ENCODE results near the gene ZNF276.
A peak's percentile ranks its signal among the peaks of the same experiment; 100 is the strongest.

ZNF276 gene

DNA sequence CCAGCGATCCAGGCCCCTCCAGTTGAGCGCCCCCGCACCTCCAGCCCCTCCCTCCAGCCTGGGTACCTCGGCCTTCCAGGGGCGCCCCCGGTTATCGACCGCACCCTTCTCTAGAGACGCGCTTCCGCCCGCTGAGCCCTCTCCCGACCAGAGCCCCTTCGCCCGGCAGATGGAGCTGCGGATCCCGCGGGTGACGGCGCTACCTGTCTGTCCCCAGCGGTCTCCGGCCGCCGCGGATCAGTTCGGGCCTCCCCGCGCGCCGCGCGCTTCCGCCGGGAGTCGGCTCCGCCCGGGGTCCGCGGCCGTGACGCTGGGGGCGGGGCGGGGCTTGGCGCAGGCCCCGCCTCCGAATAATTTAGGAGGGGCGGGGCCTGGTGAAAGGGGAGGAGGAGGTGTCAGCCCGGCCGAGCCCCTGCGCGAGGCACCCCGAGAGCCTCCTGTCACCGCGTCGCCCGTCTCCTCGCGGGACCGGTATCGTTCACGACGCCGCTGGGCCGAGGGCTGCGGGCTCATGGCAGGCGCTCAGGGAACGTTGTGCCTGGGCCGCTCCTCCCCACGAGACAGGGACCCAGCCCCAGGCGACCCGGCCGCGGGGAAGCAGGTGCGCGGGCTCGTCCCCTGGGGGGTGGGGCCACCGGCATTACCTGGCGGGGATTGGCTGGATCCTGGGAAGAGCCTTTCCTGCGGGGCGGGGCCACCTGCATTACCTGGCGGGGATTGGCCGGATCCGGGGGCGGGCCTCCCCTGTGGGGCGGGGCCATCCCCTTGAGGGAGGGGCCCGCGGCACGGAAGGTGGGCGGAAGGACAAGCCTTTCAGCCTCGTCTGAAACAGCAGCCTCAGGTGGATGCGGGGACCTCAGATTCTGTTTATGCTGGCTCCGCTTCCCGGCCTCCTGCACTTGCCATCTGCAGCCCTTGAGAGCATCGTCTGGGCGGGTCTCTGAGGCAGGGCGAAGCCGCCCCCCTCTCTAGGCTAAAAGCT, 19.6 kb upstream of the ZNF276 start, which contains the start of gene SPATA2L:
SPATA2L (minus strand) TSS at position 281 of the 982 bp plus-strand sequence. CDS start 473 bp downstream, outside the sequence.
- no peak for TF ChIP-seq CTCF (IDR thresholded peaks at IDR 0.05; ENCODE audit: low read depth, low read length)
- DNase-seq (ENCODE audit: low read depth, low spot score) = peak; percentile 82
- peak within 1 kb of the TSS; percentile 74 for H3K4me3 ChIP-seq (ENCODE audit: low read depth, low read length)
- in situ Hi-C loops (cut with HindIII; ENCODE audit: low sequenced_read_pairs) = no loop called here

DNA sequence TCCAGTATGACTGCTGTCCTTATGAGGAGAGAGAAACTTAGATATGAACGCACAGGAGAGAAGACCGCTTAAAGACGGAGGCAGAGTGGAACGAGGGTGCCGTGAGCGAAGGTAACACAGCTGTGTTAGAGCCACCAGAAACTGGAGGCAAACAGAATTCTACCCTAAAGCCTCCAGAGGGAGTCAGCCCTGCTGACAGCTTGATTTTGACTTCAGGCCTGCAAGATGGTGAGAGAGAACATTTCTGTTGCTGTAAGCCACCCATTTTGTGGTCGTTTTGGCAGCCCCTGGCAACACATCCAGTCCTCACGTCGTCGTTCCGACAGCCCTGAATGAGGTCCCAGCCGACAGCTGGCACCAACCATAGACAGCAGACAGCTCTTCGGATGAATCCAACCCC, 17.1 kb upstream of the ZNF276 start:
- H3K4me3 ChIP-seq (ENCODE audit: low read depth, low read length) = no peak overlapping the region
- DNase-seq (ENCODE audit: low read depth, low spot score) = no peak
- in situ Hi-C loops (cut with HindIII; ENCODE audit: low sequenced_read_pairs) = no loop called here
- no peak for TF ChIP-seq CTCF (IDR thresholded peaks at IDR 0.05; ENCODE audit: low read depth, low read length)

DNA sequence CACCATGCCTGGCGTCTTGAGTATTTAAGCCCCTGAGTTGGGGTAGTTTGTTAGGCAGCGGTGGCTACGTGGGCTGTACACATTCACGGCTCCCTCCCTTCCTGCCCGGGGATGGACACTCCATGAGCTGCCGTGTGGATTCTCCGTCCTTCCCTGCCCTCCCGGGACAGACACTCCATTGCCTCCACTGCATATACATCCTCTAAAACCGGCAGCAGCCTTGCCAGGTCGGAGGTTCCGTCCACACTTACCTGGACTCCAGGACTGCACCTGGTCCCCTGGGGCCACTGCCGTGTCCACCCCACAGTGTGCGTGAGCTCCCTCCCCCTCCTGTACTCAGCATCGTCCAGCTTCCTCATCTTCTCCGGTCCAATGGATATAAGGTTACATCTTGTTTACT, 16.3 kb upstream of the ZNF276 start:
- DNase-seq (ENCODE audit: low read depth, low spot score) = no peak
- in situ Hi-C loops (cut with HindIII; ENCODE audit: low sequenced_read_pairs) = no loop called here
- TF ChIP-seq CTCF (IDR thresholded peaks at IDR 0.05; ENCODE audit: low read depth, low read length) = no peak
- H3K4me3 ChIP-seq (ENCODE audit: low read depth, low read length) = no peak overlapping the region

- no peak for DNase-seq (ENCODE audit: low read depth, low spot score)
- no peak overlapping the region for H3K4me3 ChIP-seq (ENCODE audit: low read depth, low read length)
- in situ Hi-C loops (cut with HindIII; ENCODE audit: low sequenced_read_pairs) = no loop called here
- TF ChIP-seq CTCF (IDR thresholded peaks at IDR 0.05; ENCODE audit: low read depth, low read length) = no peak
Observed at GRCh38 chr16:89706518-89707260, 14.6 kb upstream of the ZNF276 start.

- DNase-seq (ENCODE audit: low read depth, low spot score) = no peak
- TF ChIP-seq CTCF (IDR thresholded peaks at IDR 0.05; ENCODE audit: low read depth, low read length) = no peak
- in situ Hi-C loops (cut with HindIII; ENCODE audit: low sequenced_read_pairs) = no loop called here
- H3K4me3 ChIP-seq (ENCODE audit: low read depth, low read length) = no peak overlapping the region
Observed at GRCh38 chr16:89707695-89708094, 13.6 kb upstream of the ZNF276 start.

DNA sequence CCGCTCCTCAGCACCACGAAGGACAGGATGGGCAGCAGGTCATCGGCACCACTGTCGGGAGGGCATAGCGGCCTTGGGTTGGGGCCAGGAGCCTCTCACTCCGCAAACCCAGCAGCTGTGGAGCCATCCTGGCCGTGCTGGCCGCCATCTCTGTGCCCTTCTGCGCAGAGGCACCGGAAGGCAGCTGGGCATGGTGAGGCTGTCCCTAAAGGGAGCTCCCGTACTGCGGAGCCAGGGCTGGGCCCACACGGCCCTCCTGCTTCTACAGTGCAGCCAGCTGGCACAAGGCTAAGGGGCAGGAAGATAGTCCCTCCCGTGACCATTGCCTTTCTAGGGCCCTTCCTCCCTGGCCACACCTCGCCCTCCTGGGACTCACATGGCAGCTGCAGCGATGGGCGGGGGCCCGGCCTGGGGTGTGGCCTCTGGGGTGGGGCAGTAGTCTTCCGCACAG, 12.8 kb upstream of the ZNF276 start:
- H3K4me3 ChIP-seq (ENCODE audit: low read depth, low read length) = no peak overlapping the region
- DNase-seq (ENCODE audit: low read depth, low spot score) = no peak
- in situ Hi-C loops (cut with HindIII; ENCODE audit: low sequenced_read_pairs) = no loop called here
- TF ChIP-seq CTCF (IDR thresholded peaks at IDR 0.05; ENCODE audit: low read depth, low read length) = no peak

Measured in astrocyte of the spinal cord (primary cell).